Right kidney (tissue), 1 donor: ENCODE results near the gene DMPK.
"Not testable (repeated sequence)": the region's sequence is repeated elsewhere in the genome, so short reads cannot be mapped to it uniquely, and the experiment has no call there.

Source experiments
- DNase-seq: peaks from one replicate; pipeline ENCODE4 v3.0.0-alpha.2; 2016

DMPK gene

DNA sequence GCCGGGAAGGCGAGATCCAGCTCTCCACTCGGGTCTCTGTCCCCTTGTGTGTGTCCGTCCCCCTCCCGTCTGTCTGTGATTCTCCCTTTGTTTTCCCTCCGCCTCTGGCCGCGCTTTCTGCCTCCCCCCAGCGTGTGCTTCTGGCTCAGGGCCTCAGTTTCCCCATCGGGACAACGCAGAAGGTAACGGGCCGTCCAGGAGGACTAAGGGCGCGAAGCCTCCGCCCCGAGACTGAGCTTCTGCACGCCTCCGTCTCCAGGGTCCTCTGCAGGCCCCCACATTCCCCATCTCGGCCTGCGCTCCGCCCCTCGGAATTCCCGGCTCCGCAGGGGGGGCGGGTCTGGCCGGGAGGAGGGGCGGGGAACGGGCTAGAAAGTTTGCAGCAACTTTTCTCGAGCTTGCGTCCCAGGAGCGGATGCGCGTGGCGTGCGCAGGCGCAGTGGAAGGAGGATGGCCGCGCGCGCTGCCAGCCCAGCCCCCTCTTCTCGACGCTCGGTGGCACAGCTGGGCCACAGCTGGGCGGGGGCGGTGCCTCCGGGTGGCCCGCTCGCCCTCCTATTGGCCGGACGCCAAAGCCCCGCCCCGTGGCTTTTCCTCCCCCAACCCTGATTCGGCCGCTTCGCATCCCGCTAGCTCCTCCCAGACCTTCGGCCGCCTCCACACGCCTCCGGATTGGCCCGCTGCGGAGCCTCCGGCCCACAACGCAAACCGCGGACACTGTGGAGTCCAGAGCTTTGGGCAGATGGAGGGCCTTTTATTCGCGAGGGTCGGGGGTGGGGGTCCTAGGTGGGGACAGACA is 13.1 kb downstream of the DMPK start, which contains the start of gene SIX5:
Gene SIX5, minus strand, starts transcription at position 269 of the 799 bp plus-strand sequence. CDS start 408 bp downstream, outside the sequence.
- peak; percentile 95 for DNase-seq

DNA sequence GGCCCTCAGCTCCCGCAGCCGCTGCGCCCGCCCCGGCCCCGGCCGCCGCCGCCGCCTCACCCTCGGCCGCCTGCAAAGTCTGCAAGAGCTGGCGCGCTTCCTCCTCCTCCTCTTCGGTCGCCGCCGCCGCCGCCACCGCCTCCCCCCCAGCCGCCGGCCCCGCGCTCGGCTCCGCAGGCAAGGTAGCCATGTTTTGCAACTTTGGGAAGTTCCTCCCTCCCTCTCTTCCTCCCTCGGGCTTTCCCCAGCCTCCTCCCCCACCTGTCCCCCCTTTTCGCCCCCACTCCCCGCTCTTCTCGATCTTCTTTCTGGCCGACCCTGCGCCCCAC is 13.7 kb downstream of the DMPK start:
- DNase-seq: no peak

DNA sequence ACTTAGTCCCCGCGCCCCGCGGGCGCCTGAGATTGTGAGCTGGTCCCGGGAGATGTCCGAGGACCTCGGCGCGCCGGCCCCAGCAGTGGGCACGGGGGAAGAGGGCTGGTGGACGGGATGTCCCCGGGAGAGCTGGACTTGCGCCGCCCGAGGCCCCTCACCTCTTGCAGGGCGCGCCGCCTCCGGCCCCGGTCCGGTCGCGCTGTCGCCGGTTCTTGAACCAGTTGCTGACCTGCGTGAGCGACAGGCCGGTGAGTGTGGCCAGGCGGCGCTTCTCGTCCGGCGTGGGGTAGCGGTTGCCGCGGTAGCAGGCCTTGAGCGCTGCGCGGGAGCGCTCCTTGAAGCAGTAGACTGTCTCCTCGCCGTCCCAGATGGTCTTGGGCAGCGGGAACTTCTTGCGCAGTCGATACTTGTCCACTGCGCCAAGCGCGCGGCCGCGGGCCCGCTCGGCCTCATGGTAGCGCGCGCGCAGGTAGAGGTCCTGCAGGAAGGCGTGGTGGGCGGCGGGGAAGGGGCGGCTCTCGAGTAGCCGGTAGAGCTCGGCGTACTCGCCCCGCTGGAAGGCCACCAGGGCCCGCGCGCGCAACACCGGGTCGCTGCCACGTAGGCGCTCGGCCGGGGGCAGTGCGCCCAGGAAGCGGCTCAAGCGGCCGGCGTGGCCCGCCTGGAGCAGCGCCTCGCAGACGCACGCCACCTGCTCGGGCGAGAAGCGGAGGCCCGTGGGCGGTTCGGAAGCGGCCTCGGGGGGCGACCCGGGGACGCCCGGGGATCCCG is 14.2 kb downstream of the DMPK start:
- peak; percentile 87 for DNase-seq

DNA sequence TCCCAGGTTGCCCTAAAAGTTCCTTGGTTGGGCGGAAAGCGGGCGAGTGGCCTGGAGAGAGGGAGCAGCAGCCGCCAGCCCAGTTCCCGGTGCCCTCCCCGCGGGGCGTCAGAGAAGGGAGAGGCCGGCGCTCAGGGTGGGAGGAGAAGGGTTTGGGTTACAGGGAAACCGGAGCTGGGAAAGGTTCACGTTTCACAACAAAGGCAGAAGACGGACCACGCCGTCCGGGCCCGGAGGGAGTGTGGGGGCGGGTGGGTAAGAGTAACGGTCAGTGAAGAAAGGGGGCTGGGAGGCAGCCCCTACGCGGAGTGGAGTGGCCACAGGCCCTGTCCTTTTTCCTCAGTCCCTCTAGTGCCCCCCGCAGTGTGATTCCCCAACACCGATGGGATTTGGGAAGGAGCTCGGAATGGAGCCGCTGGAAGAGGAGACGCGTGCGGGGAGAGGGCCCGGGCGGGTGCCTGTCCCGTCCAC is 14.8 kb downstream of the DMPK start:
- DNase-seq: peak; percentile 83

DNA sequence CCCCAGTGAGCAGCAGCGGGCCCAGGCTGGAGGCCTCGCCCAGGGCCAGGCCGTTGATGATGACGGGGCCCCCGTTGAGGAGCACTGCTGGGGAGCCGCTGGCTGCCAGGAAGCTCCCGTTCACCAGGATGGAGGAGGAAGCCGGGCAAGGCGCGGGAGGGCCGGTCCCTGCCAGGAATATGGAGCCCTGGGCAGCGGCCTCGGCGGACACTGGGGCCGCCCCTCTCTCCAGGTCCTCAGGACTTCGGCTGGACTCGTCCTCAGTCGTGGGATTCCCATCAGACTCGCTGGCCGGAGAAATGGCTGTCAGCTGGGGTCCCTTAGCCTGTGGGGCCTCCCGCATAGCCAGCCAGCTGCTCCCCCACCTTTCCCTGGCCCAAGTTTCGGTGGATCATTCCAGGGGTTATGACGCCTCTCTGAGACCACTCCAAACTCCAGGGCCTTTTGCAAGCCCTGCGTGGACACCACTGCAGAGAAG is 15.4 kb downstream of the DMPK start:
- DNase-seq: no peak

DNA sequence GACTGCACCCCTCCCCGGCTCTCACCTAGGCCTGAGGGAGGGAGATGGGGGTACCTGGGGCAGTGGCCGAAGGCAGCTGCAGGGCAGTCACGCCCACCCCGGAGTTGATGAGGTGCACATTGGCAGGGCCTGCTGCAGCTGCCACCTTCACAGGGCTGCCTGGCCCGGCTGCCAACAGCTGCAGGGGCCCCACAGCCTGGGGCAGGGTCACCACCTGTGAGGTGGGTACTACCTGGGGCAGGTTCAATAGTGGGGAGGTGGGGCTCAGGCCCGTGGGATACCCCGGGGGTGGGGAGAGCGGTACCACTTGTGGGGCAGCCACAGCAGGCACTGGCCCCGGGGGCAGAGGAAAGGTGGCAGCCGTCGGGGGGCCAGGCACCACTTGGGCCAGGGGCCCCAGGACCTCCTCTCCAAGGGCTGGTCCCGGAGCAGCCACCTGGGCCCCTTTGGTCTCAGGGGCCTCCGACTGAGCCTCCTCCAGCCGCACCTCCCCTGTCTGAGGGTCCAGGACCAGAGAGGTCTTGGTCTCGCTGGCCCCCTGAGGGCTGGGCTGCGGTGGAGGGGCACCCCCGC is 15.9 kb downstream of the DMPK start:
- DNase-seq: no peak

DNA sequence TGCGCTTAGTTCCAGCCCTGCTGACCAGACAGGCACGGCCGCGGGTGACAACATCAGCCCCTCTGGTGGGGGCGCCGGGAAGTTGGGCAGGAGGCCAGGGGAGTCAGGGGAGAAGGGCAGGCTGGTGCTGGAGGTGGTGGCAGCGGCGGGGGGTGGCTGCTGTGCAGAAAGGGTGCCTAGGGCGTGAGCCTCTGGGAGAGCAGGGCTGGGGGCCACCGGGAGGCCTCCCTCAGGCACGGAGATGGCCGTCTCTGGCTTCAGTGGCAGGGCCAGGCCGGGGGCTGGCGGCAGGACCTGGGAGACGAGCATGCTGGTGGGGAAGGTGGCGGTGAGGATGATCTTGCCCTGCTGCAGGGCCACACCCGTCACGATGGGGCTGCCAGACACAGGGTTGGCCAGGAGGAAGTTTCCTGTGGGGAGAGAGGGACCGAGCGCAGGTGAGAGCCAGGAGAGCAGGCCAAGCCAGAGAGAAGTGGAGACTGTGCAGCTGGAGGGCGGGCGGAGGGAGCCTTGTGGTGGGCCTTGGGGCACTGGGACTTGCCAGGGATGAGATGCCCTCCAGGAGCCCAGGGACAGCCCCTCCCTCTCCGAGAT is 16.5 kb downstream of the DMPK start:
- no peak for DNase-seq

DNA sequence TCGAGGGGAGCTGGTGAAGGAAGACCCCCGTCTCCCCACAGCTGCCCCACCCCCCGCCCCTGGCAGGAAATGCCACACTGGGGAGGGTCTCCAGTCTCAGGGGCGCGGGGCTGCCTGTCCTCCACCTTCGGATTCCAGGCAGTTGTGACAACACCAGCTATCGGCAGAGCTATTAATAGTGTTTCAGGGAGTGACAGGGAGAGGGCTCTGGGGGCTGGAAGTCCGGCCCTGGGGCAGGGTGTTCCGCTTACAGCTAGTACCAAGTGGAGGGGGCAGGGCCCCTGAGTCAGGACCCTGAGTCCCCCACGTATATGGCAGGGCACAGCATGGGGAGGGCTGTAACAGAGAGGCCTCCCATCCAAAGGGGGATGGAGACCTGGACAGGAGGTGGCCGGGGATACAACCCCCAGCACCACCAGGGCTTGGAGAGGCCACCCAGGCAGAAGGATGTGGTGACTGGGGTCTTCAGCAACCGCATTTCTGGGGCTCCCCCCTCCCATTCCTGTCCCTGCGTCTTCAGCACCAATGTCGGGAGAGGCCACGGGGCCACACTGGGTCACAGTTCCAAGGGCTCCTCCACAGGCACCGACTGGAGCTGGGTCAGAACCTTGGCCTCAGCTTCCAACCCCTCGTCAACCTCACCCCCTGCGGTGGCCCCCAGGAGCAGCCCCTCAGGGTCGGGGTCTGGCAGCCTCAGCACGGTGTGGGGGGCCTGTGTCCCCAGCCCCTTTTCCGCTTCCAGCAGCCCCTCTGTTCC is 17.2 kb downstream of the DMPK start:
- DNase-seq: no peak

DNA sequence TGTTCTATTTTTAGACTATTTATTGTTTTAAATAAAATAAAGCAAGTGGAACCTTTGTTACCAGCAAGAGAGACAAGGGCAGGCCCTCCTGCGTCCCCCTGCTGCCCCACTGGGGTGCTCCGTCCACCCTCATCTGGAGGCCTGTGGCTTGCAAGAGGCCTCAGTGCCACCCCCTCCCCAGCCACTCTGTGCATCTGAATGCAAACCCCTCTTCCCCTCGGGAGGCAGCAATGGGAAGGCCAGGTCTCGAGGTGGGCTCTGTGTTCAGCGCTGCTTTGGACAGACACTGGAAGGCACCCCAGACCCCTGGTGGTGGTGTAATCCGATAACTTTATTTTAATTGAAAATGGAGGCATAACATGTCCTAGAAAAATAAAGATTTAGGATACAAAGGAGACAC is 17.8 kb downstream of the DMPK start:
- peak; percentile 50 for DNase-seq

DNA sequence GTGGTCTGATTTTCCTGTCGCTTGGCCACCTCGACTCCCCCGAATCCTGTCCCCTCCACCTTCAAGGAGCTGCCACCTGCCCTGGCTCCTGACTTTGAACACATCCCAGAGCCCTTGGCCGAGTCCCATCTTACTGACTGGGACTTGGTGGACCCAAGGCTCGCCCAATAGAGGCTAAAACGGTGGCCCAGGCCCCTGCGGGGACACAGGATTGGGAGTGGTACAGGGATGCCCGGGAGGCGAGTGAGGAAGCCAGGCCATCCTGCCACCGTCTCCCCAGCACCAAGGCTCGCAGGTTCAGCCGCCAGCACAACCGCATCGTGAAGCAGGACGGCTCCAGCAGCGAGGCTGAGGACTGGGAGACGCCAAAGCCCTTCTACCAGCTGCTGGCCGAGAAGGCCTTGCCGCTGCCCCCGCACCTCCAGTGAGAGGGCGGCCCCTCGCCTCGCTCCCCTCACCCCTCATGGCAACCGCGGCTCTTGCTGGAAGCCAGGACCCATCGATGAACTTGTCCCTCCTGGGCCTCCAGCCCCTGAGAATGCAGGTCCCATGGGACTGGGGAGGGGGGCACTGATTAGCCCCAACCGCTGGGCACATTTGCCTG is 18.5 kb downstream of the DMPK start:
- no peak for DNase-seq

DNA sequence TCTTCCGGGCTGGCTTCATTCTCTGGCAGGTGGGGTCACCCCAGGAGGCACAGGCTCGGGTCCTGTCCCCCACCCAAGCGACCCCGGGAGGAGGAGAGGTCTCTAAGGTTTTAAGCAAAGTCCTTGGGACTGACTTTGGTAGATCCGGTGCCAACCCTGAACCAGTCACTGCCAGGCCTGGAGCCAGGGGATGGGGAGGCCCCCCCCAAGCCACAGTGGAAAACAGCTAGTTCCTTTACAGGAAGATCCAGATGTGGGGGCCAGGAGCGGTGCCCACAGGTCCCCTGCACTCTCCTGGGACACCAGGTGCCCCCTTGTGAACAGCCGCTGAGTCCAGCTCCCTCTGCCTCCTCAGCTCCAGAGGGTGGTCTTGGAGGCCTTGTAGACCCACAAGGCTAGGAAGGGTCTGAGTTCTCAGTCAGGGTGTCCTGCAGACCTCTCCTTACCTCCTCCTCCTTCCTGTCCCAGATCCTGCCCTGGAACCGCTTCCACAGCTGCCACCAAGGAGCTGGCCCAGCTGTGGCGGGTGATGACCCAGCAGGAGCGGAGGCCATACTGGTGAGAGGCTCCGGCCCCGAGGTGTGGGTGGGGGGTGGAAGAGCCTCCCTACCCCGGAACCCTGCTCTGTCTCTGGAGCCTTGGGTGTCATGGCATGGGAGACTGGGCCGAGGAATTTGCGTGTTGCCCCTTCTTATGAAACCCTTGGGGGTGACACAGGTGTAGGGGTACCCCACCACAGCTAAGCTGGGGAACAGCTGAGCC is 19.2 kb downstream of the DMPK start:
- DNase-seq: no peak

DNA sequence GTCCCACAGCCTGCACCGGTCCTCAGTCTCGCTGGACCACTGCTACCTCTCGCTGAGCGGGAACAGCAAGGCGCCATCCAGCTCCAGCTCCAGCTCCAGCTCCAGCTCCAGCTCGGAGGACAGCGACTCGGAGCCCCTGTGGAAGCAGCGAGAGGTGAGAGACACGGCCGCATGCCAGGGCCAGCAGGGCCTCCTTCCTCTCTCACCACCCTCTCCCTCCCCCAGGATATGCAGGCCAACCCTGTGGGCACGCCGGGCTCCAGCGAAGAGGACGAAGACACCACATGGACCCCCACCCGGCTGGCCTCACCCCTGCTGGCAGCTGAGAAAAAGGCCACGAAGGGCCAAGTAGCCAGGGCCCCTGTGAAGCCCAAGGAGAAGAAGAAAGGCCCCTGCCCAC is 20.6 kb downstream of the DMPK start:
- DNase-seq: no peak

DNA sequence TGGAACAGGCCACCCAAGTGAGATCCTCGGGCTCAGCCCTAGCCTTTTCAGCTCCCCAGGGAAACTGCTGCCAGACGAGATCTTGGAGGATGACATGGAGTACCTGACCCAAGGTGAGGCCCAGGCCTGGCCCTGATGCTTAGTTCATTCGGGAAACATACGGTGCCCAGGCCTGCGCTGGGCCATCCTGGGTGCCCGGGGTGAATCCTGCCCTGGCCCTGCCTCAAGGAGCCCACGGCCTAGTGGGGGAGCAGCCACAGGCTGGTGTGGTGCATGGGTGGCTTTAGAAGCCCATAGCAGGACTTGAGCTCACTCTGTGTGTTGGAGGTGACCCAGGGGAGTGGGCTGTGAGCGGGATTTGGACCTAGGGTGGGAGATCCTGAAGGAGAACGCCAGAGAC is 23.4 kb downstream of the DMPK start:
- no peak for DNase-seq

DNA sequence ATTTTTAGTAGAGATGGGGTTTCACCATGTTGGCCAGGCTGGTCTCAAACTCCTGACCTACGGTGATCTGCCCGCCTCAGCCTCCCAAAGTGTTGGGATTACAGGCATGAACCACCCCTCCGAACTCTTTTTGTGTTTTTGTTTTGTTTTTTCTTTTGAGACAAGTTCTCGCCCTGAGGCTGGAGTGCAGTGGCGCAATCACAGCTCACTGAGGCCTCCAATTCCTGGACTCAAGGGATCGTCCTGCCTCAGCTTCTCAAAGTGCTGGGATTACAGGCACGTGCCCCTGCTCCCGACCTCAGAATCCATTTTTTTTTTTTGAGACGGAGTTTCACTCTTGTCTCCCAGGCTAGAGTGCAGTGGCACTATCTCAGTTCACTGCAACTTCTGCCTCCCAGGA is 24.6 kb downstream of the DMPK start:
- no peak for DNase-seq

DNA sequence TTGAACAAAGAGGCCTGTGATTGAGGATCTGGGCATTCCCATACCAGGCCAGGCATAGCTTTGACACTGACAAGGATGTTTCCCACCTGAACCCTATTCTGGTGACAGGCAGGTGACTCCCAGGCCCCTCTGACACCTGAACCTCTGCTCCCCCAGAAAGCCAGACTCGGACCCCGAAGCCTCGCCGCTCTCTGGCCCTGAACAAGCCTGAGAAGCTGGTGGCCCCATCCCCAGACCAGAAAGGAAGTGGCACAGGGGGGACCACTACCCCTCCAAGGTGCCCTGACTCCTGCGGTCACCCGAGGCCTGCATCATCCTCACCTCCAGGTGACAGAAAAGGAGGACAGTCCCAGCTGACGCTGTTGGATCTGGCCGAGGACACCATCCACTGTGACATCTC is 28.0 kb downstream of the DMPK start:
- no peak for DNase-seq

DNA sequence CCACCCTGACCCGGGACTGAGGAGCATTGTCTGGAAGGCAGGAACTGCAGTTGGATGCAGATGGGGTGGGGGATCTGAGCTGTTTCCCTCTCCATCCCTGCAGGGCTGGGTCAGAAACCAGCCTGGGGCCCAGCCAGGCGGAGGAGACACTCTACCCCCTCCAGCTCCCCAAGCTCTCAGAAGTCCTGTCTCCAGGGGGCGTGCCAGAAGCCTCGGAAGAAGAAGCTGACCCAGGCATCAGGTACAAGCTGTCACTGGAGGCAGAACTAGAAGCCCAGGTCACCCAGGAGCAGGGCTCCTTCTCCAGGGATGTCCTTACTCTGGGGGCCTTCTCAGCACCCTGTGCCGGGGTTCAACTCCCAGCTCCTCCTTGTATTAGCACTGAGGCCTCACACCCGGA is 28.7 kb downstream of the DMPK start:
- no peak for DNase-seq

DNA sequence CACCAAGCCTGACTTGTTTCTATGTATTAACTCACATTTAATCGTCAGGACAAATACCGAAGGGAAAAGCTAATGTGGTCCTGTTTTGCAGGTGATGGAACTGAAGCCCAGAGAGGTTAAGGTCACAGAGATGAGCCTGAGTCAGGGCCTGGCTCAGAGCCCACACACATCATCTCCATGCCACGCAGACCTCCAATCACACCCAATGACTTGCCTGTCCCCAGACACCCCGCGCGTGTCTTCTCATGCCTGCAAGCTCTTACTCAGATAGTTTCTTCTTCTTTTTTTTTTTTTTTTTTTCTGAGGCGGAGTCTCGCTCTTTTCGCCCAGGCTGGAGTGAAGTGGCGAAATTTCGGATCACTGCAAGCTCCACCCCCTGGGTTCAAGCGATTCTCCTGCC is 29.7 kb downstream of the DMPK start:
- no peak for DNase-seq

DNA sequence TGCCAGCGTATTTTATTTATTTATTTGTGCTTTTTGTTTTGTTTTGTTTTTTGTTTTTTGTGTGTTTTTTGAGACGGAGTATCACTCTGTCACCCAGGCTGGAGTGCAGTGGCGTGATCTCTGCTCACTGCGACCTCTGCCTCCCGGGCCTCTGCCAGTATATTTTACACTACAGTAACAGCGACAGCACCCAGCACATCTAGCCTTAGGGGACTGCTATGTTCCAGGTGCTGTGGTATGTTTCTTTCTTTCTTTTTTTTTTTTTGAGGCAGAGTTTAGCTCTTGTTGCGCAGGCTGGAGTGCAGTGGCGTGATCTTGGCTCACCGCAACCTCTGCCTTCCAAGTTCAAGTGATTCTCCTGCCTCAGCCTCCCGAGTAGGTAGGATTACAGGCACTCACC is 30.8 kb downstream of the DMPK start:
- DNase-seq: not testable (repeated sequence)

DNA sequence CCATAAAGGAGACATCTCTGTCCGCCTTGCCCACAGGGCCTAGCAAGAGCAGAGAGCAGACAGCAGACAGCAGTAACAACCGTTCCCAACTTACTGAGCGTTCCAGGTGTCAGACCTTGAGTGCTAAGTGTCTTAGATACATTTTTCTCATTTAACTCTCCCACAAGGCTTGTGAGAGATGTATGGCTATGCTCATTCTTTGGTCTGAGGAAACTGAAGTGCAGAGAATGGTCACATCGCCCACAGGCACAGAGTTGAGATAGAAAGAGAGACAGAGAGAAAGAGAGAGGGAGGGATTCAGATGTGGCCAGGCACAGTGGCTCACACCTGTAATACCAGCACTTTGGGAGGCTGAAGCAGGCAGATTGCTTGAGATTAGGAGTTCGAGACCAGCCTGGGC is 34.8 kb downstream of the DMPK start:
- DNase-seq: no peak

DNA sequence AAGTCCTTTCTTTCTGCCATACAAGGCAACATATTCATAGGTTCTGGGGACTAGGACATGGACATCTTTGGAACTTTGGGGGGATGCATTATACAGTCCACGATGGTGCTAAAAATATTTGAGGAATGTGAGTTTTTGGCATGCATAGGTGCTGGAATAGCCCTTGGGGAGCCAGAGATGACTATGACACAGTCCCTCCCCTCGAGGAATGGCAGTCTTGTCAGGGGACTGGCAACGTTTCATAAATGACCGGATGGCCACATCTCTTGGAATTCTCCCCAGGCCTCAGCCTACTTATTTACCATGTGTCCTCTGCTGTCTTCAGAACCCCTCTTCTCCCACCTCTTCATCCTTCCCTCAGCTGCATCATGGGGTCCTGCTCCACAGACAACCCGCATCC is 35.4 kb downstream of the DMPK start:
- no peak for DNase-seq

DNA sequence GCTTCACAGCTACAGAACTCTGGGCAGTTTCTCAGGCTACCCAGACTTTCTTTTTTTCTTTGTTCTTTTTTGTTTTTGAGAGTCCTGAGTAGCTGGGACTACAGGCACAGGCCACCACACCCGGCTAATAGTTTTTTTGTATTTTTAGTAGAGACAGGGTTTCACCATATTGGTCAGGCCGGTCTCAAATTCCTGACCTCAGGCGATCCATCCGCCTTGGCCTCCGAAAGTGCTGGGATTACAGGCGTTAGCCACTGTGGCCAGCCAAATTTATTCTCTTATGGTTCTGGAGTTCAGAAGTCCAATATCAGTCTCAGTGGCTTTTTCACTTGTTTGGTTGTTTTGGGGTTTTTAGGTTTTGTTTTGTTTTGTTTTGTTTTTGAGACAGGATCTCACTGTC is 36.7 kb downstream of the DMPK start:
- no peak for DNase-seq
